Astrocyte (in vitro differentiated cells and primary cell): ENCODE measurements around the gene TAGLN. TPM values are rescaled to one million over a fixed set of nuclear protein-coding genes. Genes with fewer than 3 reads are reported as not detected.
A peak's percentile ranks its signal among the peaks of the same experiment; 100 is the strongest.

Source experiments
- DNase-seq: peaks from one replicate; pipeline ENCODE4 v3.0.0-alpha.2; 2010; ENCODE audit warnings: low read depth
- FAIRE-seq: peaks from 2 replicates; lab custom pipeline; 2011; peaks lifted over from hg19 to GRCh38; lab: Jason Lieb, UNC
- H2AFZ ChIP-seq: 2 replicates; pipeline ENCODE4 v1.6.0; 2012; ENCODE audit warnings: low read depth, low read length, inconsistent platforms
- H3K27ac ChIP-seq: 2 replicates; pipeline ENCODE4 v1.5.1; 2011; ENCODE audit warnings: low read depth, low read length, inconsistent platforms
- H3K27me3 ChIP-seq: 2 replicates; pipeline ENCODE4 v1.6.0; 2011; ENCODE audit warnings: low read length, inconsistent platforms; ENCODE audit not compliant: insufficient read depth
- H3K36me3 ChIP-seq: 2 replicates; pipeline ENCODE4 v1.5.1; 2011; ENCODE audit warnings: low read length, inconsistent platforms; ENCODE audit not compliant: insufficient read depth
- H3K4me1 ChIP-seq: 2 replicates; pipeline ENCODE4 v1.5.1; 2011; ENCODE audit warnings: low read length, inconsistent platforms; ENCODE audit not compliant: insufficient read depth
- H3K4me2 ChIP-seq: 2 replicates; pipeline ENCODE4 v1.6.0; 2012; ENCODE audit warnings: low read length, inconsistent platforms
- H3K4me3 ChIP-seq: 2 replicates; pipeline ENCODE4 v1.5.1; 2011; ENCODE audit warnings: low read depth, mild to moderate bottlenecking, low read length, inconsistent platforms; ENCODE audit not compliant: insufficient read depth
- H3K79me2 ChIP-seq: 2 replicates; pipeline ENCODE4 v1.6.0; 2012; ENCODE audit warnings: mild to moderate bottlenecking, low read length, inconsistent platforms; ENCODE audit not compliant: insufficient read depth
- H3K9ac ChIP-seq: 2 replicates; pipeline ENCODE4 v1.6.0; 2012; ENCODE audit warnings: mild to moderate bottlenecking, low read length, inconsistent platforms
- H3K9me3 ChIP-seq: 2 replicates; pipeline ENCODE4 v1.5.1; 2012; ENCODE audit warnings: low read depth, mild to moderate bottlenecking, low read length, inconsistent platforms; ENCODE audit not compliant: insufficient read depth
- H4K20me1 ChIP-seq: 2 replicates; pipeline ENCODE4 v1.6.0; 2012; ENCODE audit warnings: low read length, inconsistent platforms; ENCODE audit not compliant: insufficient read depth
- H3K27ac Mint-ChIP-seq: one replicate; pipeline ENCODE4 v1.8.0; 2021; ENCODE audit warnings: mild to moderate bottlenecking, mixed read lengths; ENCODE audit not compliant: unreplicated experiment
- H3K27me3 Mint-ChIP-seq: one replicate; pipeline ENCODE4 v1.8.0; 2021; ENCODE audit warnings: low read depth, mixed read lengths; ENCODE audit not compliant: unreplicated experiment
- H3K36me3 Mint-ChIP-seq: one replicate; pipeline ENCODE4 v1.8.0; 2021; ENCODE audit warnings: low read depth, mixed read lengths; ENCODE audit not compliant: unreplicated experiment
- H3K4me1 Mint-ChIP-seq: one replicate; pipeline ENCODE4 v1.8.0; 2021; ENCODE audit warnings: low read depth, mixed read lengths; ENCODE audit not compliant: unreplicated experiment
- H3K4me3 Mint-ChIP-seq: one replicate; pipeline ENCODE4 v1.8.0; 2021; ENCODE audit warnings: mild to moderate bottlenecking, moderate library complexity, mixed read lengths; ENCODE audit not compliant: unreplicated experiment
- H3K9me3 Mint-ChIP-seq: one replicate; pipeline ENCODE4 v1.8.0; 2021; ENCODE audit warnings: mild to moderate bottlenecking, mixed read lengths; ENCODE audit not compliant: unreplicated experiment
- CTCF ChIP-seq: IDR thresholded peaks from 2 replicates; pipeline ENCODE4 v1.5.1; 2011; ENCODE audit warnings: low read depth, mild to moderate bottlenecking, inconsistent platforms, low read length, moderate library complexity; ENCODE audit not compliant: insufficient read depth
- EZH2 ChIP-seq: IDR thresholded peaks from 2 replicates; pipeline ENCODE4 v1.6.1; 2012; ENCODE audit warnings: mild to moderate bottlenecking, low read length, inconsistent platforms; ENCODE audit not compliant: insufficient read depth
- total RNA-seq: library from RNA; stranded (reverse); gene quantifications from 2 replicates; pipeline ENCODE4 v1.2.1, GENCODE V29; 2021

The TAGLN gene
- total RNA-seq, 1 donor from 2014 or later: 4,004 TPM

GRCh38 chr11:117172724-117173421 lies 26.3 kb upstream of the TAGLN start:
- Histone ChIP-seq H3K4me1 (peaks cover 7% of the 10 kb centered on the region), H3K36me3 (peaks cover 12% of the 10 kb centered on the region), H3K9me3 (no peaks in the 10 kb centered on the region), H3K4me3 (no peak overlapping the region), H3K79me2 (peaks cover 13% of the 10 kb centered on the region), H3K27me3 (no peaks in the 10 kb centered on the region), H3K27ac (no peak overlapping the region), H2AFZ (no peak overlapping the region), H4K20me1 (peaks cover 34% of the 10 kb centered on the region), H3K4me2 (no peak overlapping the region), H3K9ac (no peak overlapping the region)
- Mint-ChIP-seq H3K4me3 (peak overlapping the region; percentile 62), H3K9me3 (no peaks in the 10 kb centered on the region), H3K4me1 (peaks cover 45% of the 10 kb centered on the region), H3K36me3 (peaks cover 16% of the 10 kb centered on the region), H3K27ac (peak overlapping the region; percentile 26), H3K27me3 (no peaks in the 10 kb centered on the region)
- FAIRE-seq (no peak), DNase-seq (no peak)
- TF ChIP-seq CTCF (no peak), EZH2 (no peak)

GRCh38 chr11:117175104-117175503 lies 24.1 kb upstream of the TAGLN start:
- peaks cover 38% of the 10 kb centered on the region for H3K4me1 Mint-ChIP-seq
- Histone ChIP-seq H3K9ac (no peak overlapping the region), H2AFZ (no peak overlapping the region), H3K4me1 (peaks cover 23% of the 10 kb centered on the region), H3K9me3 (no peaks in the 10 kb centered on the region), H3K4me3 (no peak overlapping the region), H3K4me2 (no peak overlapping the region), H3K36me3 (peaks cover 6% of the 10 kb centered on the region), H4K20me1 (peaks cover 26% of the 10 kb centered on the region), H3K27ac (no peak overlapping the region), H3K27me3 (no peaks in the 10 kb centered on the region), H3K79me2 (peaks cover 5% of the 10 kb centered on the region)
- TF ChIP-seq CTCF: no peak
- TF ChIP-seq EZH2: no peak
- peaks cover 12% of the 10 kb centered on the region for H3K36me3 Mint-ChIP-seq
- FAIRE-seq (no peak), DNase-seq (no peak)
- H3K27ac Mint-ChIP-seq: no peak overlapping the region
- H3K9me3 Mint-ChIP-seq: no peaks in the 10 kb centered on the region
- H3K4me3 Mint-ChIP-seq: no peak overlapping the region
- no peaks in the 10 kb centered on the region for H3K27me3 Mint-ChIP-seq

GRCh38 chr11:117175781-117176180 lies 23.4 kb upstream of the TAGLN start:
- no peaks in the 10 kb centered on the region for H3K27me3 Mint-ChIP-seq
- H3K4me3 Mint-ChIP-seq: no peak overlapping the region
- H3K9me3 ChIP-seq: no peaks in the 10 kb centered on the region
- H3K4me2 ChIP-seq: no peak overlapping the region
- FAIRE-seq: no peak
- no peak overlapping the region for H3K27ac Mint-ChIP-seq
- peaks cover 12% of the 10 kb centered on the region for H3K36me3 Mint-ChIP-seq
- H2AFZ ChIP-seq: no peak overlapping the region
- H3K36me3 ChIP-seq: peaks cover 4% of the 10 kb centered on the region
- H3K4me1 Mint-ChIP-seq: peaks cover 36% of the 10 kb centered on the region
- H4K20me1 ChIP-seq: peaks cover 23% of the 10 kb centered on the region
- H3K4me3 ChIP-seq: no peak overlapping the region
- no peaks in the 10 kb centered on the region for H3K27me3 ChIP-seq
- H3K4me1 ChIP-seq: peaks cover 28% of the 10 kb centered on the region
- peaks cover 4% of the 10 kb centered on the region for H3K79me2 ChIP-seq
- no peak for TF ChIP-seq CTCF
- TF ChIP-seq EZH2: no peak
- no peak overlapping the region for H3K27ac ChIP-seq
- no peak overlapping the region for H3K9ac ChIP-seq
- H3K9me3 Mint-ChIP-seq: no peaks in the 10 kb centered on the region
- DNase-seq: no peak
